ENCODE measurements around the gene ZNF581.
A peak's percentile ranks its signal among the peaks of the same experiment; 100 is the strongest.

GRCh38 chr19:55653651-55654322 lies 10.3 kb downstream of the ZNF581 start:
- TF ChIP-seq POLR2A (IDR thresholded peaks at IDR 0.05) (peak in 3 of 4 donors; percentile 35 to 82 (median 56)), CTCF (IDR thresholded peaks at IDR 0.05) (peak; percentile 93 to 100 (median 100))

Data from esophagus squamous epithelium (tissue), 4 donors.